ENCODE measurements around the gene GOLM1. TPM values are rescaled to one million over a fixed set of nuclear protein-coding genes. Genes with fewer than 3 reads are reported as not detected.

The GOLM1 gene
- total and polyA plus RNA-seq, 2 donors (not counting 1 experiment from before 2014, with no cell fraction given), result 0.54 TPM; not detected in 1

GRCh38 chr9:86142973-86143372 lies 43.6 kb upstream of the GOLM1 start:
- intact Hi-C loops (cut with micrococcal nuclease), result no loop called here
- H3K27me3 ChIP-seq (replicated peaks in 1 of 4; ENCODE audit: control extremely low read depth in 1 of 4, control insufficient read depth in 3 of 4, insufficient read depth in 4 of 4, low read length in 3 of 4), result peaks cover 0 to 2% (median 0%) of the 10 kb centered on the region in 4 experiments
- Mint-ChIP-seq H3K4me1 (no peaks in the 10 kb centered on the region), H3K4me3 (no peak overlapping the region), H3K27me3 (peaks cover 10% of the 10 kb centered on the region), H3K27ac (no peak overlapping the region), H3K9me3 (ENCODE audit: insufficient read depth) (peaks cover 2% of the 10 kb centered on the region)
- ChIA-PET CTCF (no interaction called here), POLR2A (no interaction called here)
- no peak overlapping the region for H3K4me2 ChIP-seq (replicated peaks; ENCODE audit: low read depth, low read length, poor library complexity, severe bottlenecking)
- WGBS (ENCODE audit: insufficient coverage), result 83% methylated on average over 2 of the region's 2 CpGs
- ATAC-seq (ENCODE audit: low read depth) (no peak), DNase-seq (no peak)
- H3K4me3 ChIP-seq (ENCODE audit: control extremely low read depth in 1 of 5, extremely low read depth in 1 of 5, insufficient read depth in 1 of 5, low read depth in 2 of 5, low read length in 4 of 5), result no peak overlapping the region
- H4K20me1 ChIP-seq (ENCODE audit: control insufficient read depth, insufficient read depth, low read length, poor library complexity, severe bottlenecking), result no peaks in the 10 kb centered on the region
- no peaks in the 10 kb centered on the region for H3K36me3 ChIP-seq (replicated peaks in 1 of 2; ENCODE audit: control extremely low read depth in 1 of 2, control insufficient read depth in 1 of 2, extremely low read depth in 1 of 2, insufficient read depth in 2 of 2, low read length in 1 of 2)
- H3K9ac ChIP-seq (ENCODE audit: low read length), result no peak overlapping the region
- H3K79me2 ChIP-seq (ENCODE audit: control insufficient read depth, insufficient read depth, low read length), result no peaks in the 10 kb centered on the region
- no peak overlapping the region for H2AFZ ChIP-seq (ENCODE audit: insufficient read depth, low read depth, low read length, poor library complexity, severe bottlenecking)
- H3K9me3 ChIP-seq (ENCODE audit: control extremely low read depth in 1 of 3, control insufficient read depth in 2 of 3, insufficient read depth in 1 of 3, low read length in 2 of 3), result peaks cover 0 to 6% (median 0%) of the 10 kb centered on the region in 3 donors
- no peaks in the 10 kb centered on the region for H3K4me1 ChIP-seq (ENCODE audit: control insufficient read depth in 2 of 2, insufficient read depth in 2 of 2, low read length in 2 of 2)
- TF ChIP-seq CTCF (IDR thresholded peaks at IDR 0.05), result no peak
- no peak for TF ChIP-seq EZH2 (IDR thresholded peaks at IDR 0.05; ENCODE audit: borderline replicate concordance, insufficient read depth, low read depth, low read length, poor library complexity, severe bottlenecking)
- no peak overlapping the region for H3K27ac ChIP-seq (ENCODE audit: low read length in 2 of 2)

- Histone ChIP-seq H3K9ac (ENCODE audit: low read length) (no peak overlapping the region), H3K36me3 (replicated peaks in 1 of 2; ENCODE audit: control extremely low read depth in 1 of 2, control insufficient read depth in 1 of 2, extremely low read depth in 1 of 2, insufficient read depth in 2 of 2, low read length in 1 of 2) (no peaks in the 10 kb centered on the region), H3K27ac (ENCODE audit: low read length in 2 of 2) (no peak overlapping the region), H2AFZ (ENCODE audit: insufficient read depth, low read depth, low read length, poor library complexity, severe bottlenecking) (no peak overlapping the region), H3K4me3 (ENCODE audit: control extremely low read depth in 1 of 5, extremely low read depth in 1 of 5, insufficient read depth in 1 of 5, low read depth in 2 of 5, low read length in 4 of 5) (no peak overlapping the region), H3K4me2 (replicated peaks; ENCODE audit: low read depth, low read length, poor library complexity, severe bottlenecking) (no peak overlapping the region), H3K9me3 (ENCODE audit: control extremely low read depth in 1 of 3, control insufficient read depth in 2 of 3, insufficient read depth in 1 of 3, low read length in 2 of 3) (peaks cover 0 to 6% (median 0%) of the 10 kb centered on the region in 3 donors), H4K20me1 (ENCODE audit: control insufficient read depth, insufficient read depth, low read length, poor library complexity, severe bottlenecking) (no peaks in the 10 kb centered on the region), H3K27me3 (replicated peaks in 1 of 4; ENCODE audit: control extremely low read depth in 1 of 4, control insufficient read depth in 3 of 4, insufficient read depth in 4 of 4, low read length in 3 of 4) (peaks cover 0 to 2% (median 0%) of the 10 kb centered on the region in 4 experiments), H3K4me1 (ENCODE audit: control insufficient read depth in 2 of 2, insufficient read depth in 2 of 2, low read length in 2 of 2) (no peaks in the 10 kb centered on the region), H3K79me2 (ENCODE audit: control insufficient read depth, insufficient read depth, low read length) (no peaks in the 10 kb centered on the region)
- no peak for DNase-seq
- ChIA-PET POLR2A (no interaction called here), CTCF (no interaction called here)
- Mint-ChIP-seq H3K9me3 (ENCODE audit: insufficient read depth) (peaks cover 2% of the 10 kb centered on the region), H3K4me1 (no peaks in the 10 kb centered on the region), H3K27ac (no peak overlapping the region), H3K4me3 (no peak overlapping the region), H3K27me3 (peaks cover 10% of the 10 kb centered on the region)
- TF ChIP-seq CTCF (IDR thresholded peaks at IDR 0.05) (no peak), EZH2 (IDR thresholded peaks at IDR 0.05; ENCODE audit: borderline replicate concordance, insufficient read depth, low read depth, low read length, poor library complexity, severe bottlenecking) (no peak)
- ATAC-seq (ENCODE audit: low read depth), result no peak
- intact Hi-C loops (cut with micrococcal nuclease), result no loop called here
- WGBS (ENCODE audit: insufficient coverage), result no CpG with 5 or more reads among the region's 3 CpGs
Observed at GRCh38 chr9:86141843-86142242, 42.5 kb upstream of the GOLM1 start.
